ENCODE results near the gene ST6GALNAC6. TPM values are rescaled to one million over a fixed set of nuclear protein-coding genes. Genes with fewer than 3 reads are reported as not detected.
A peak's percentile ranks its signal among the peaks of the same experiment; 100 is the strongest.

ST6GALNAC6 gene
- total and polyA plus RNA-seq, 2 of the 8 experiments (the other 6 are each of a cell fraction or from before 2014, with no cell fraction given) = 43.7 to 64.4 TPM

DNA sequence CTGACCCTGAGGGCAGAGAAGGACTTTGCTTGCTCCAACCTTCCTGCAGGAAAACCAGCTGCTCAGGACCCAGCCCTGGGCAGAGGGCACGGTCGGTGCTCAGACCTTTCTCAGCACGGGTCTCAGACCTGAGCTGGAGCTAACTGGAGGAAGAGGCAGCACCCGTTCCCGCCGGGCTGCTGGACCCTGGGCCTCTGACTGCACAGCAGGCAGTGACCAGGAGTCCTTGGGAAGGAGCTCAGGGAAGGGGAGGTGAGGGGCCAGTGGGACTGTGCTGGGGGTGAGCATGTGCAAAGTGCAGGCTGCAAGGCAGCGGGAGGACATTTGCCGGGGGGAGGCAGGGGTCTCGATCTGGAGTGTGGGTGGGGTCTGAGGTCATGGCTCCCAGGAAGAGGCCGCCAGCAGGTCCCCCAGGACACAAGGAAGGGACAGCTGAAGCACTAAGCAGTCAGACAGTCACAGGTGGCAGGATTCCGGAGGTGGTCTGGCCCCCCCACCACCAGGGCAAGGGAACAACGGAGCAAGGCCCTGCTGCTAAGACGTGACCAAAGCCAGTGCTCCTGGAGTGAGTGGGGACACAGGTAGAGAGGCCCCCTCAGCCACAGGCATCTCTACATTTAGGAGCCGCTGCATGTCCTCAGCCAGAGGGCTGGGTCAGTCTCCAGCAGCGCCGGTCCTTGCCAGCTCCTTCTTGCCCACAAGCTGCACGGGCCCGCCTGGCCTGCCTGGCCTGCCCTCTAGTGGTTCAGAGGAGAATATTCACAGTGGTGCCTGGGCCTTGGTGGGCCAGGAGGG is 43.0 kb upstream of the ST6GALNAC6 start (continued):
- TF ChIP-seq CHD7 (IDR thresholded peaks at IDR 0.05; ENCODE audit: insufficient replicate concordance, low read length) (no peak), ATF3 (IDR thresholded peaks at IDR 0.05; ENCODE audit: insufficient read depth, low read depth, low read length) (0 out of 2 replicates have a peak, but pooled peaks have one; percentile 1), SUZ12 (IDR thresholded peaks at IDR 0.05; ENCODE audit: low read length) (no peak), RAD21 (IDR thresholded peaks at IDR 0.05 in 1 of 2, conservative IDR thresholded peaks at IDR 0.05 in 1 of 2; ENCODE audit: low read depth in 2 of 2, low read length in 2 of 2) (peak; percentile 52 to 67; a peak in 3 of 4 replicates)
- TF ChIP-seq, protein P1, sequence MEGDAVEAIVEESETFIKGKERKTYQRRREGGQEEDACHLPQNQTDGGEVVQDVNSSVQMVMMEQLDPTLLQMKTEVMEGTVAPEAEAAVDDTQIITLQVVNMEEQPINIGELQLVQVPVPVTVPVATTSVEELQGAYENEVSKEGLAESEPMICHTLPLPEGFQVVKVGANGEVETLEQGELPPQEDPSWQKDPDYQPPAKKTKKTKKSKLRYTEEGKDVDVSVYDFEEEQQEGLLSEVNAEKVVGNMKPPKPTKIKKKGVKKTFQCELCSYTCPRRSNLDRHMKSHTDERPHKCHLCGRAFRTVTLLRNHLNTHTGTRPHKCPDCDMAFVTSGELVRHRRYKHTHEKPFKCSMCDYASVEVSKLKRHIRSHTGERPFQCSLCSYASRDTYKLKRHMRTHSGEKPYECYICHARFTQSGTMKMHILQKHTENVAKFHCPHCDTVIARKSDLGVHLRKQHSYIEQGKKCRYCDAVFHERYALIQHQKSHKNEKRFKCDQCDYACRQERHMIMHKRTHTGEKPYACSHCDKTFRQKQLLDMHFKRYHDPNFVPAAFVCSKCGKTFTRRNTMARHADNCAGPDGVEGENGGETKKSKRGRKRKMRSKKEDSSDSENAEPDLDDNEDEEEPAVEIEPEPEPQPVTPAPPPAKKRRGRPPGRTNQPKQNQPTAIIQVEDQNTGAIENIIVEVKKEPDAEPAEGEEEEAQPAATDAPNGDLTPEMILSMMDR (IDR thresholded peaks at IDR 0.05; ENCODE audit: control extremely low read depth in 1 of 3, insufficient read depth in 1 of 3, low read depth in 1 of 3, low read length in 3 of 3) = peak in 2 of 3 experiments; percentile 90 to 96; a peak in 3 of 4 replicates
